KMS-11 (cell line): ENCODE data around the gene ZNF175.

Experiments used
- H2AFZ ChIP-seq: fragments of 200-600 bp; sonication (generic); 2 replicates; pipeline ENCODE4 v1.6.1; 2016; ENCODE audit warnings: antibody characterized with exemption, mixed run types, low read depth
- H3K27ac ChIP-seq: fragments of 200-600 bp; sonication (generic); 2 replicates; pipeline ENCODE4 v1.6.1; 2016; ENCODE audit warnings: mild to moderate bottlenecking, mixed run types
- H3K27me3 ChIP-seq: fragments of 200-600 bp; sonication (generic); 2 replicates; pipeline ENCODE4 v1.6.1; 2017; ENCODE audit warnings: mild to moderate bottlenecking, low read depth, mixed run types, moderate library complexity; ENCODE audit not compliant: insufficient read depth
- H3K36me3 ChIP-seq: fragments of 200-600 bp; sonication (generic); 2 replicates; pipeline ENCODE4 v1.6.1; 2017; ENCODE audit warnings: mild to moderate bottlenecking, mixed run types; ENCODE audit not compliant: insufficient read depth
- H3K4me1 ChIP-seq: fragments of 200-600 bp; sonication (generic); 2 replicates; pipeline ENCODE4 v1.6.1; 2016; ENCODE audit warnings: mild to moderate bottlenecking, low read depth, mixed run types; ENCODE audit not compliant: poor library complexity, severe bottlenecking
- H3K4me2 ChIP-seq: fragments of 200-600 bp; sonication (generic); 2 replicates; pipeline ENCODE4 v1.7.0; 2016; ENCODE audit warnings: mild to moderate bottlenecking, mixed run types
- H3K4me3 ChIP-seq: fragments of 200-600 bp; sonication (generic); IDR thresholded peaks from 2 replicates; pipeline ENCODE4 v1.6.1; 2017; ENCODE audit warnings: low read depth, low read length, mixed read lengths; ENCODE audit not compliant: insufficient read depth
- H3K79me2 ChIP-seq: fragments of 200-600 bp; sonication (generic); 2 replicates; pipeline ENCODE4 v1.6.1; 2016; ENCODE audit warnings: low read depth, mixed run types; ENCODE audit not compliant: insufficient read depth
- H3K9ac ChIP-seq: fragments of 200-600 bp; sonication (generic); 2 replicates; pipeline ENCODE4 v1.6.1; 2016; ENCODE audit warnings: mild to moderate bottlenecking, mixed run types
- H4K20me1 ChIP-seq: fragments of 200-600 bp; sonication (generic); 2 replicates; pipeline ENCODE4 v1.6.1; 2016; ENCODE audit warnings: mild to moderate bottlenecking, mixed run types; ENCODE audit not compliant: insufficient read depth
- TF ChIP-seq, protein P1 (sequence below): fragments of 200-600 bp; sonication (generic); conservative IDR thresholded peaks from 2 replicates; pipeline ENCODE4 v1.6.1; 2017; ENCODE audit warnings: low read depth, mild to moderate bottlenecking, antibody characterized with exemption, low read length, moderate library complexity, mixed read lengths

The ZNF175 gene

DNA sequence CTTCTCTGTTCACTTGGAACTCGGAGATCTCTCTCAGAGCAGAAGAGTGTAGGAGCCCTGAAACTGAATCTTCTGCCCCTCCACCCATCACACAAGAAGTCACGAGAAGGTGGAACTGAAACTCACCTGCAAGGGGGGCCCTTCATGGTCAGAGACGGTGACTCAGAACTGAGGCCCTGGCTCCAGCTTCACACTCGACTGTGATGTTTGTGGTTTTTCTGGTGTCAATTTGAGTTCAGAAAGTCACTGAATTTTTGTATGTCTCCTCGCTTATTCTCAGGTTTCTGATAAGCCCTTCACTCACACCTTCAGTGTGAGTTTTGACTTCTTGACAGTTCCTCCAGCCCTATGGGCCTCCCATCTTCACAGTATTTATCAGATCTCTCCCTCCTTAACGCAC, 36.0 kb downstream of the ZNF175 start:
- Histone ChIP-seq H3K27me3 (no peaks in the 10 kb centered on the region), H3K4me2 (no peak overlapping the region), H3K4me1 (no peaks in the 10 kb centered on the region), H3K9ac (no peak overlapping the region), H4K20me1 (no peaks in the 10 kb centered on the region), H3K4me3 (no peak overlapping the region), H2AFZ (no peak overlapping the region), H3K27ac (no peak overlapping the region), H3K79me2 (no peaks in the 10 kb centered on the region), H3K36me3 (no peaks in the 10 kb centered on the region)
- TF ChIP-seq, protein P1, sequence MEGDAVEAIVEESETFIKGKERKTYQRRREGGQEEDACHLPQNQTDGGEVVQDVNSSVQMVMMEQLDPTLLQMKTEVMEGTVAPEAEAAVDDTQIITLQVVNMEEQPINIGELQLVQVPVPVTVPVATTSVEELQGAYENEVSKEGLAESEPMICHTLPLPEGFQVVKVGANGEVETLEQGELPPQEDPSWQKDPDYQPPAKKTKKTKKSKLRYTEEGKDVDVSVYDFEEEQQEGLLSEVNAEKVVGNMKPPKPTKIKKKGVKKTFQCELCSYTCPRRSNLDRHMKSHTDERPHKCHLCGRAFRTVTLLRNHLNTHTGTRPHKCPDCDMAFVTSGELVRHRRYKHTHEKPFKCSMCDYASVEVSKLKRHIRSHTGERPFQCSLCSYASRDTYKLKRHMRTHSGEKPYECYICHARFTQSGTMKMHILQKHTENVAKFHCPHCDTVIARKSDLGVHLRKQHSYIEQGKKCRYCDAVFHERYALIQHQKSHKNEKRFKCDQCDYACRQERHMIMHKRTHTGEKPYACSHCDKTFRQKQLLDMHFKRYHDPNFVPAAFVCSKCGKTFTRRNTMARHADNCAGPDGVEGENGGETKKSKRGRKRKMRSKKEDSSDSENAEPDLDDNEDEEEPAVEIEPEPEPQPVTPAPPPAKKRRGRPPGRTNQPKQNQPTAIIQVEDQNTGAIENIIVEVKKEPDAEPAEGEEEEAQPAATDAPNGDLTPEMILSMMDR, result no peak

- Histone ChIP-seq H3K4me3 (no peak overlapping the region), H3K27me3 (no peaks in the 10 kb centered on the region), H3K4me1 (no peaks in the 10 kb centered on the region), H3K9ac (no peak overlapping the region), H3K27ac (no peak overlapping the region), H2AFZ (no peak overlapping the region), H3K4me2 (no peak overlapping the region), H3K79me2 (no peaks in the 10 kb centered on the region), H4K20me1 (no peaks in the 10 kb centered on the region), H3K36me3 (no peaks in the 10 kb centered on the region)
- TF ChIP-seq, protein P1, result peak; percentile 54
Observed at GRCh38 chr19:51607920-51608562, 37.0 kb downstream of the ZNF175 start.

GRCh38 chr19:51610576-51610975, 39.5 kb downstream of the ZNF175 start:
- Histone ChIP-seq H4K20me1 (no peaks in the 10 kb centered on the region), H2AFZ (no peak overlapping the region), H3K4me3 (no peak overlapping the region), H3K9ac (no peak overlapping the region), H3K27ac (no peak overlapping the region), H3K4me1 (no peaks in the 10 kb centered on the region), H3K4me2 (no peak overlapping the region), H3K79me2 (no peaks in the 10 kb centered on the region), H3K27me3 (0 out of 2 replicates have a peak, but pooled peaks cover 4% of the 10 kb centered on the region), H3K36me3 (no peaks in the 10 kb centered on the region)
- TF ChIP-seq, protein P1, result no peak

DNA sequence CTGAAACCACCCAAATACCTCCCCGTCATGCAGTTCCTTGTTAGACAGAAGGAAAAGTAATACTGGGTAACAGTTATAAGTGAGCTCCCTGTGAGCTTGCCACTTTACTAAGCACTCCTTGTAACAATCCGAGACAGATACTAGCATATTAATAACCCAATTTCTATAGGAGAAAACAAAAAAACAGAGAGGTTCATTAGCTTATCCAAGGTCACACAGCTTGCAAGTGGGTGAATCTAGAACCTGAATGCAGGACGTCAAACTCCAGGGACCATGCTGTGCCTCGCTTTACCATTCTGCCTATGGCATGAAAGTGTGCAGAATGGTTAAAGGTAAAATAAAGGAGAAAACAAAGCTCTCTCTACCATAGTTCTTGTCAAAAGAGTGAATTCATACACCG, 43.7 kb downstream of the ZNF175 start:
- H3K4me1 ChIP-seq, result no peaks in the 10 kb centered on the region
- H3K4me2 ChIP-seq, result no peak overlapping the region
- H4K20me1 ChIP-seq, result no peaks in the 10 kb centered on the region
- no peaks in the 10 kb centered on the region for H3K79me2 ChIP-seq
- no peak overlapping the region for H2AFZ ChIP-seq
- H3K27me3 ChIP-seq, result 0 out of 2 replicates have a peak, but pooled peaks cover 4% of the 10 kb centered on the region
- H3K27ac ChIP-seq, result no peak overlapping the region
- no peak overlapping the region for H3K4me3 ChIP-seq
- H3K36me3 ChIP-seq, result no peaks in the 10 kb centered on the region
- H3K9ac ChIP-seq, result no peak overlapping the region
- TF ChIP-seq, protein P1, result no peak
